Ishikawa (cell line): ENCODE data around the gene TIMP3.

Experiments used
- CEBPB ChIP-seq: IDR thresholded peaks from 2 replicates; pipeline ENCODE4 v1.6.1; 2012
- EGR1 ChIP-seq: IDR thresholded peaks from 2 replicates; pipeline ENCODE4 v1.6.1; 2012
- EP300 ChIP-seq: IDR thresholded peaks from 2 replicates; pipeline ENCODE4 v1.6.1; 2012; ENCODE audit warnings: borderline replicate concordance
- FOXM1 ChIP-seq: IDR thresholded peaks from 2 replicates; pipeline ENCODE4 v1.6.1; 2012; ENCODE audit warnings: low read depth, borderline replicate concordance
- NFIC ChIP-seq: IDR thresholded peaks from 2 replicates; pipeline ENCODE4 v1.6.1; 2012
- RAD21 ChIP-seq: IDR thresholded peaks from 2 replicates; pipeline ENCODE4 v1.6.1; 2012; ENCODE audit warnings: low read depth
- TAF1 ChIP-seq: IDR thresholded peaks from 2 replicates; pipeline ENCODE4 v1.6.1; 2012; ENCODE audit warnings: low read depth, mild to moderate bottlenecking
- TCF12 ChIP-seq: IDR thresholded peaks from 2 replicates; pipeline ENCODE4 v1.6.1; 2012; ENCODE audit warnings: low read depth
- TEAD4 ChIP-seq: IDR thresholded peaks from 2 replicates; pipeline ENCODE4 v1.6.1; 2012
- YY1 ChIP-seq: IDR thresholded peaks from 2 replicates; pipeline ENCODE4 v1.6.1; 2012; ENCODE audit warnings: low read depth
- ZBTB7A ChIP-seq: IDR thresholded peaks from 2 replicates; pipeline ENCODE4 v1.6.1; 2012; ENCODE audit warnings: low read depth
- TF ChIP-seq, protein P1 (sequence below): IDR thresholded peaks from 2 replicates; pipeline ENCODE4 v1.6.1; 2012; ENCODE audit warnings: low read depth, mild to moderate bottlenecking
- TF ChIP-seq, protein P2 (sequence below): IDR thresholded peaks from 2 replicates; pipeline ENCODE4 v1.6.1; 2012
- TF ChIP-seq, protein P3 (sequence below): IDR thresholded peaks from 2 replicates; pipeline ENCODE4 v1.6.1; 2012

TIMP3 gene

GRCh38 chr22:32909581-32910428 is 108.3 kb downstream of the TIMP3 start:
- no peak for TF ChIP-seq RAD21
- no peak for TF ChIP-seq CEBPB
- no peak for TF ChIP-seq YY1
- TF ChIP-seq FOXM1, result no peak
- no peak for TF ChIP-seq EGR1
- TF ChIP-seq NFIC, result no peak
- TF ChIP-seq, protein P1, sequence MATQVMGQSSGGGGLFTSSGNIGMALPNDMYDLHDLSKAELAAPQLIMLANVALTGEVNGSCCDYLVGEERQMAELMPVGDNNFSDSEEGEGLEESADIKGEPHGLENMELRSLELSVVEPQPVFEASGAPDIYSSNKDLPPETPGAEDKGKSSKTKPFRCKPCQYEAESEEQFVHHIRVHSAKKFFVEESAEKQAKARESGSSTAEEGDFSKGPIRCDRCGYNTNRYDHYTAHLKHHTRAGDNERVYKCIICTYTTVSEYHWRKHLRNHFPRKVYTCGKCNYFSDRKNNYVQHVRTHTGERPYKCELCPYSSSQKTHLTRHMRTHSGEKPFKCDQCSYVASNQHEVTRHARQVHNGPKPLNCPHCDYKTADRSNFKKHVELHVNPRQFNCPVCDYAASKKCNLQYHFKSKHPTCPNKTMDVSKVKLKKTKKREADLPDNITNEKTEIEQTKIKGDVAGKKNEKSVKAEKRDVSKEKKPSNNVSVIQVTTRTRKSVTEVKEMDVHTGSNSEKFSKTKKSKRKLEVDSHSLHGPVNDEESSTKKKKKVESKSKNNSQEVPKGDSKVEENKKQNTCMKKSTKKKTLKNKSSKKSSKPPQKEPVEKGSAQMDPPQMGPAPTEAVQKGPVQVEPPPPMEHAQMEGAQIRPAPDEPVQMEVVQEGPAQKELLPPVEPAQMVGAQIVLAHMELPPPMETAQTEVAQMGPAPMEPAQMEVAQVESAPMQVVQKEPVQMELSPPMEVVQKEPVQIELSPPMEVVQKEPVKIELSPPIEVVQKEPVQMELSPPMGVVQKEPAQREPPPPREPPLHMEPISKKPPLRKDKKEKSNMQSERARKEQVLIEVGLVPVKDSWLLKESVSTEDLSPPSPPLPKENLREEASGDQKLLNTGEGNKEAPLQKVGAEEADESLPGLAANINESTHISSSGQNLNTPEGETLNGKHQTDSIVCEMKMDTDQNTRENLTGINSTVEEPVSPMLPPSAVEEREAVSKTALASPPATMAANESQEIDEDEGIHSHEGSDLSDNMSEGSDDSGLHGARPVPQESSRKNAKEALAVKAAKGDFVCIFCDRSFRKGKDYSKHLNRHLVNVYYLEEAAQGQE, result no peak
- no peak for TF ChIP-seq EP300

GRCh38 chr22:32910429-32910772 is 108.9 kb downstream of the TIMP3 start:
- TF ChIP-seq, protein P2, sequence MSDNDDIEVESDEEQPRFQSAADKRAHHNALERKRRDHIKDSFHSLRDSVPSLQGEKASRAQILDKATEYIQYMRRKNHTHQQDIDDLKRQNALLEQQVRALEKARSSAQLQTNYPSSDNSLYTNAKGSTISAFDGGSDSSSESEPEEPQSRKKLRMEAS, result no peak
- TF ChIP-seq TAF1 (no peak), NFIC (no peak), TEAD4 (no peak), TCF12 (no peak)

GRCh38 chr22:32911503-32911902 is 110.0 kb downstream of the TIMP3 start:
- TF ChIP-seq TEAD4 (no peak), EGR1 (no peak), TCF12 (no peak), ZBTB7A (no peak), FOXM1 (no peak), CEBPB (no peak)
- TF ChIP-seq, protein P3, sequence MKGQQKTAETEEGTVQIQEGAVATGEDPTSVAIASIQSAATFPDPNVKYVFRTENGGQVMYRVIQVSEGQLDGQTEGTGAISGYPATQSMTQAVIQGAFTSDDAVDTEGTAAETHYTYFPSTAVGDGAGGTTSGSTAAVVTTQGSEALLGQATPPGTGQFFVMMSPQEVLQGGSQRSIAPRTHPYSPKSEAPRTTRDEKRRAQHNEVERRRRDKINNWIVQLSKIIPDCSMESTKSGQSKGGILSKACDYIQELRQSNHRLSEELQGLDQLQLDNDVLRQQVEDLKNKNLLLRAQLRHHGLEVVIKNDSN, result no peak
- TF ChIP-seq, protein P2, result no peak
